PC-3 (cell line): Measurements from ENCODE around the gene SLC4A9. TPM values are rescaled to one million over a fixed set of nuclear protein-coding genes. Genes with fewer than 3 reads are reported as not detected.

Experiments
- ATAC-seq: fragments of 200-7000 bp; cut with Tn5 transposase; 2 replicates; pipeline ENCODE4 v1.9.1; 2020; ENCODE audit warnings: mild to moderate bottlenecking, moderate library complexity
- BruUV-seq: library from RNA; stranded (reverse); fragments of 400-500 nt; replicated peaks from 2 replicates; lab custom pipeline; 2021; lab: Mats Ljungman, UMichigan
- CTCF ChIA-PET: fragments of 300-600 bp; sonication (Branson Sonifier 250); formaldehyde crosslinking; loops from one replicate; lab custom pipeline; 2022; ENCODE audit warnings: antibody characterized with exemption; lab: Charles Lee
- POLR2A ChIA-PET: fragments of 300-600 bp; sonication (Branson Sonifier 250); formaldehyde crosslinking; loops from one replicate; lab custom pipeline; 2022; ENCODE audit warnings: antibody characterized with exemption; ENCODE audit not compliant: unreplicated experiment; lab: Charles Lee
- DNase-seq: peaks from one replicate; pipeline ENCODE4 v3.0.0-alpha.2; 2015
- H2AFZ ChIP-seq: fragments of 300-600 bp; sonication (generic); 2 replicates; pipeline ENCODE4 v1.6.0; 2016; ENCODE audit warnings: antibody characterized with exemption, low read length
- H3F3A ChIP-seq: fragments of 300-600 bp; sonication (generic); one replicate; pipeline ENCODE4 v1.6.0; 2017; ENCODE audit warnings: antibody characterized with exemption, low read length, control low read depth, mild to moderate bottlenecking; ENCODE audit not compliant: unreplicated experiment
- H3K27ac ChIP-seq: fragments of 300-600 bp; sonication (generic); 2 replicates; pipeline ENCODE4 v1.5.1; 2016; ENCODE audit warnings: mild to moderate bottlenecking, low read length
- H3K27me3 ChIP-seq: fragments of 300-600 bp; sonication (generic); 2 replicates; pipeline ENCODE4 v1.6.1; 2016; ENCODE audit warnings: low read length, mixed read lengths
- H3K36me3 ChIP-seq: fragments of 300-600 bp; sonication (generic); 2 replicates; pipeline ENCODE4 v1.6.1; 2016; ENCODE audit warnings: low read depth, mixed run types, low read length, mixed read lengths
- H3K4me1 ChIP-seq: fragments of 300-600 bp; sonication (generic); 2 replicates; pipeline ENCODE4 v1.5.1; 2016; ENCODE audit warnings: low read length; ENCODE audit not compliant: insufficient read depth
- H3K4me2 ChIP-seq: fragments of 300-600 bp; sonication (generic); 2 replicates; pipeline ENCODE4 v1.6.0; 2016; ENCODE audit warnings: low read length
- H3K4me3 ChIP-seq: fragments of 300-600 bp; sonication (generic); 2 replicates; pipeline ENCODE4 v1.5.1; 2016; ENCODE audit warnings: mild to moderate bottlenecking, low read length, mixed read lengths
- H3K79me2 ChIP-seq: fragments of 300-600 bp; sonication (generic); 2 replicates; pipeline ENCODE4 v1.6.1; 2017; ENCODE audit warnings: low read length, mixed read lengths
- H3K9ac ChIP-seq: fragments of 300-600 bp; sonication (generic); 2 replicates; pipeline ENCODE4 v1.6.0; 2016; ENCODE audit warnings: mild to moderate bottlenecking, low read length
- H3K9me2 ChIP-seq: fragments of 300-600 bp; sonication (generic); replicated peaks from 2 replicates; pipeline ENCODE4 v1.6.1; 2016; ENCODE audit warnings: mixed run types, low read length, mixed read lengths
- H3K9me3 ChIP-seq: fragments of 300-600 bp; sonication (generic); 2 replicates; pipeline ENCODE4 v1.6.1; 2016; ENCODE audit warnings: low read length, mixed read lengths
- H4K20me1 ChIP-seq: fragments of 300-600 bp; sonication (generic); 2 replicates; pipeline ENCODE4 v1.6.1; 2016; ENCODE audit warnings: low read length, mixed read lengths
- CTCF ChIP-seq: fragments of 300-600 bp; sonication (generic); conservative IDR thresholded peaks from 2 replicates; pipeline ENCODE4 v1.5.1; 2017; ENCODE audit warnings: antibody characterized with exemption, low read depth, mild to moderate bottlenecking, low read length
- EZH2 ChIP-seq: fragments of 300-600 bp; sonication (generic); IDR thresholded peaks from one replicate; pipeline ENCODE4 v1.6.1; 2017; ENCODE audit warnings: antibody characterized with exemption, mild to moderate bottlenecking, low read length; ENCODE audit not compliant: unreplicated experiment
- EZH2phosphoT487 ChIP-seq: fragments of 300-600 bp; sonication (generic); IDR thresholded peaks from 2 replicates; pipeline ENCODE4 v1.6.1; 2018; ENCODE audit warnings: mild to moderate bottlenecking, antibody characterized with exemption, low read length, borderline replicate concordance
- intact Hi-C: fragments of 100-400 bp; cut with micrococcal nuclease; formaldehyde crosslinking; loops from 2 replicates; pipeline ENCODE4 v1.9.0; 2023
- total RNA-seq: library from RNA; depleted of rRNA; stranded (reverse); fragments of >200 nt; gene quantifications from 2 replicates; pipeline ENCODE4 v1.2.3, GENCODE V29; 2014

The SLC4A9 gene
- total RNA-seq, 1 experiment from 2014 or later: 0.29 TPM

GRCh38 chr5:140312791-140313189 lies 47.2 kb upstream of the SLC4A9 start:
- no peaks in the 10 kb centered on the region for H3K79me2 ChIP-seq
- H3K27me3 ChIP-seq: no peaks in the 10 kb centered on the region
- no peak overlapping the region for H3K4me3 ChIP-seq
- CTCF ChIA-PET: interaction anchor here (0.7 to 1.8 kb wide), 2 partner anchors 33 to 51 kb away, joined by 4 to 19 read pairs; partner anchors contain the start of gene HBEGF
- peak overlapping the region; percentile 80 for H3K4me2 ChIP-seq
- no peak for ATAC-seq
- peaks cover 47% of the 10 kb centered on the region for H3K4me1 ChIP-seq
- no peaks in the 10 kb centered on the region for H4K20me1 ChIP-seq
- H3K9ac ChIP-seq: peak overlapping the region; percentile 85
- POLR2A ChIA-PET: interaction anchor here (0.6 to 1.3 kb wide), 3 partner anchors 19 to 51 kb away, joined by 4 to 21 read pairs (median 6); partner anchors contain the start of gene HBEGF
- peaks cover 19% of the 10 kb centered on the region for H3F3A ChIP-seq
- intact Hi-C loops: loop anchor here (1.0 to 5.0 kb wide), 3 partner anchors 20 to 50 kb away; partner anchors contain the start of gene HBEGF
- H2AFZ ChIP-seq: no peak overlapping the region
- peak overlapping the region; percentile 98 for H3K27ac ChIP-seq
- H3K9me2 ChIP-seq: no peaks in the 10 kb centered on the region; the same call in 1 of the 2 replicates
- no TSS peak for BruUV-seq
- H3K9me3 ChIP-seq: no peaks in the 10 kb centered on the region
- DNase-seq: no peak
- TF ChIP-seq EZH2phosphoT487: no peak
- no peak for TF ChIP-seq CTCF
- no peak for TF ChIP-seq EZH2
- no peaks in the 10 kb centered on the region for H3K36me3 ChIP-seq

GRCh38 chr5:140317859-140318258 lies 42.1 kb upstream of the SLC4A9 start:
- Histone ChIP-seq H3K9ac (no peak overlapping the region), H3K4me3 (no peak overlapping the region), H3K27ac (peak overlapping the region; percentile 55), H3K36me3 (no peaks in the 10 kb centered on the region), H3K9me2 (no peaks in the 10 kb centered on the region), H4K20me1 (no peaks in the 10 kb centered on the region), H3F3A (peaks cover 6% of the 10 kb centered on the region), H3K4me1 (peaks cover 42% of the 10 kb centered on the region), H2AFZ (no peak overlapping the region), H3K9me3 (no peaks in the 10 kb centered on the region), H3K79me2 (no peaks in the 10 kb centered on the region), H3K4me2 (peak overlapping the region; percentile 38), H3K27me3 (no peaks in the 10 kb centered on the region)
- TF ChIP-seq EZH2 (no peak), CTCF (no peak), EZH2phosphoT487 (no peak)
- DNase-seq: peak; percentile 81
- peak; percentile 86 for ATAC-seq
- no TSS peak for BruUV-seq
- ChIA-PET POLR2A (no interaction called here), CTCF (interaction anchor here (1.0 kb wide), 1 partner anchor 29 kb away, joined by 3 read pairs; the partner anchor contains the start of gene HBEGF)
- intact Hi-C loops: no loop called here

- H3K27me3 ChIP-seq: no peaks in the 10 kb centered on the region
- peaks cover 42% of the 10 kb centered on the region for H3K4me1 ChIP-seq
- no peaks in the 10 kb centered on the region for H3F3A ChIP-seq
- H2AFZ ChIP-seq: no peak overlapping the region
- H3K79me2 ChIP-seq: no peaks in the 10 kb centered on the region
- no peak overlapping the region for H3K4me3 ChIP-seq
- H4K20me1 ChIP-seq: no peaks in the 10 kb centered on the region
- H3K9me3 ChIP-seq: no peaks in the 10 kb centered on the region
- intact Hi-C loops: no loop called here
- DNase-seq (no peak), ATAC-seq (no peak)
- no TSS peak for BruUV-seq
- no peak overlapping the region for H3K9ac ChIP-seq
- no peaks in the 10 kb centered on the region for H3K36me3 ChIP-seq
- H3K27ac ChIP-seq: peak overlapping the region; percentile 29; the same call in 1 of the 2 replicates
- H3K9me2 ChIP-seq: no peaks in the 10 kb centered on the region
- no peak overlapping the region for H3K4me2 ChIP-seq
- CTCF ChIA-PET: no interaction called here
- no peak for TF ChIP-seq CTCF
- TF ChIP-seq EZH2: no peak
- POLR2A ChIA-PET: no interaction called here
These were observed 41.2 kb upstream of the SLC4A9 start for GRCh38 chr5:140318792-140319191.
